ENCODE measurements around the gene UBE2E1.
"Not testable (repeated sequence)": the region's sequence is repeated elsewhere in the genome, so short reads cannot be mapped to it uniquely, and the experiment has no call there.

UBE2E1 gene

DNA sequence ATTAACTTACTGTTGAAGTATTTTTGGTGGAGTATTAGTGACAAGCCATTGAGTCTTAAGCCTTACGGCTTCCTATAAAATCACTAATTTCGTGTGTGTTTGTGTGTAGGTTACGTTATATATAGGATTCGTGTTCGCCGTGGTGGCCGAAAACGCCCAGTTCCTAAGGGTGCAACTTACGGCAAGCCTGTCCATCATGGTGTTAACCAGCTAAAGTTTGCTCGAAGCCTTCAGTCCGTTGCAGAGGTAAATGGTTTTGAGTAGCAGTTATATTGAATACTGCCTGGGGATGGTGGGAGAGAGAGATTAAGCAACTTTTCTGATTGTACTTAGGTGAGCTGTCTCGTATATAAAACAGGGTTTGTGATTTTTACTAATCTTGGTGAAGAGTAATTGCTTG lies 112.6 kb downstream of the UBE2E1 start:
- not testable (repeated sequence) for H3K79me1 ChIP-seq (ENCODE audit: low read length); H3K4ac ChIP-seq (ENCODE audit: low read depth, low read length); H4K5ac ChIP-seq (ENCODE audit: low read length); H3K27me3 ChIP-seq (ENCODE audit: insufficient read depth, low read length, poor library complexity); H3K27ac ChIP-seq (ENCODE audit: low read depth, low read length); H3K18ac ChIP-seq (ENCODE audit: low read length); DNase-seq; H2BK120ac ChIP-seq (ENCODE audit: low read depth, low read length); H3K4me1 ChIP-seq (ENCODE audit: control insufficient read depth, low read depth, low read length); H4K8ac ChIP-seq (ENCODE audit: low read depth, low read length); H2BK15ac ChIP-seq (replicated peaks; ENCODE audit: low read depth); H3K36me3 ChIP-seq (ENCODE audit: control insufficient read depth, insufficient read depth, low read length); H3K23ac ChIP-seq (ENCODE audit: low read length); H2AK5ac ChIP-seq (ENCODE audit: low read length); H2BK5ac ChIP-seq (ENCODE audit: low read length)
- peaks cover 28% of the 10 kb centered on the region for H3K79me2 ChIP-seq (ENCODE audit: control insufficient read depth, insufficient read depth, low read length)
- no CpG with 5 or more reads among the region's 12 CpGs for WGBS (ENCODE audit: extremely low coverage, insufficient coverage, low lambda C conversion rate)
- peak overlapping the region; percentile 70 for H3K4me3 ChIP-seq (ENCODE audit: low read length)
- peak overlapping the region; percentile 99 for H3K56ac ChIP-seq (ENCODE audit: low read length)
- H3K9ac ChIP-seq (ENCODE audit: low read length) = peak overlapping the region; percentile 87
- H3K4me2 ChIP-seq (ENCODE audit: low read length) = peak overlapping the region; percentile 70

DNA sequence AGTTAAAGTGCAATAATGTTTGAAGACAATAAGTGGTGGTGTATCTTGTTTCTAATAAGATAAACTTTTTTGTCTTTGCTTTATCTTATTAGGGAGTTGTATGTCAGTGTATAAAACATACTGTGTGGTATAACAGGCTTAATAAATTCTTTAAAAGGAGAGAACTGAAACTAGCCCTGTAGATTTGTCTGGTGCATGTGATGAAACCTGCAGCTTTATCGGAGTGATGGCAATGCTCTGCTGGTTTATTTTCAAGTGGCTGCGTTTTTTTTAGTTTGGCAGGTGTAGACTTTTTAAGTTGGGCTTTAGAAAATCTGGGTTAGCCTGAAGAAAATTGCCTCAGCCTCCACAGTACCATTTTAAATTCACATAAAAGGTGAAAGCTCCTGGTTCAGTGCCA lies 113.9 kb downstream of the UBE2E1 start:
- H2BK120ac ChIP-seq (ENCODE audit: low read depth, low read length) = no peak overlapping the region

DNA sequence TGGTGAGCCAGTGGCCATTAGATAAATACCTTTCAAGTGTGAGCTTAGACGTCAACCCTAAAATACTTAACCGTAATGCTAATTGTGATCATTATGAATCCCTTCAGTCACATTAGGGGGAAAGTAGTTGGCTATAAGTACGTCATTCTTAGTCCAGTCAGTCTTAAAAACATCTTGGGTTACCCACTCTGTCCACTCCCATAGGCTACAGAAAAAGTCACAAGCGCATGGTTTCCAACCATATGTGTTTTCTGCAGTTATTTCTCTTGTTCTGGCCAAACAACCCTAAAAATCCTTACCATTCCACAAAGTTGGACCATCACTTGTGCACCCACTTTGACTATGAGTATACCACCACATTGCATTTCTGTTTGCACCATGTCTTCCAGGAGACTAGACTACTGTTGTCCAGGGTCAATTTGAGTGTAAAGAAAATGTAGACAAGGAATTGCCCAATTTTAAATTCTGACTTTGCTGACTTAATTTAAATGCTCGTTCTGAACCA lies 114.4 kb downstream of the UBE2E1 start:
- Histone ChIP-seq H3K4me3 (ENCODE audit: low read length) (no peak overlapping the region), H3K27me3 (ENCODE audit: insufficient read depth, low read length, poor library complexity) (no peaks in the 10 kb centered on the region), H4K8ac (ENCODE audit: low read depth, low read length) (no peak overlapping the region), H4K5ac (ENCODE audit: low read length) (no peak overlapping the region), H2BK120ac (ENCODE audit: low read depth, low read length) (no peak overlapping the region), H2BK5ac (ENCODE audit: low read length) (no peak overlapping the region), H3K4me1 (ENCODE audit: control insufficient read depth, low read depth, low read length) (peaks cover 2% of the 10 kb centered on the region), H2AK5ac (ENCODE audit: low read length) (no peak overlapping the region), H3K23ac (ENCODE audit: low read length) (no peak overlapping the region), H2BK15ac (replicated peaks; ENCODE audit: low read depth) (no peak overlapping the region), H3K4me2 (ENCODE audit: low read length) (no peak overlapping the region), H3K79me1 (ENCODE audit: low read length) (peaks cover 3% of the 10 kb centered on the region), H3K79me2 (ENCODE audit: control insufficient read depth, insufficient read depth, low read length) (peaks cover 26% of the 10 kb centered on the region), H3K4ac (ENCODE audit: low read depth, low read length) (no peak overlapping the region), H3K18ac (ENCODE audit: low read length) (no peak overlapping the region), H3K36me3 (ENCODE audit: control insufficient read depth, insufficient read depth, low read length) (peaks cover 6% of the 10 kb centered on the region), H3K56ac (ENCODE audit: low read length) (no peak overlapping the region), H3K9ac (ENCODE audit: low read length) (peak overlapping the region; percentile 6), H3K27ac (ENCODE audit: low read depth, low read length) (no peak overlapping the region)
- no CpG with 5 or more reads among the region's 5 CpGs for WGBS (ENCODE audit: extremely low coverage, insufficient coverage, low lambda C conversion rate)
- no peak for DNase-seq

More for the DNA sequence above, 113.9 kb downstream of the UBE2E1 start:
- Histone ChIP-seq H2BK5ac (ENCODE audit: low read length) (no peak overlapping the region), H3K4ac (ENCODE audit: low read depth, low read length) (no peak overlapping the region), H3K79me2 (ENCODE audit: control insufficient read depth, insufficient read depth, low read length) (peaks cover 26% of the 10 kb centered on the region), H3K79me1 (ENCODE audit: low read length) (peaks cover 6% of the 10 kb centered on the region), H3K4me3 (ENCODE audit: low read length) (no peak overlapping the region), H4K5ac (ENCODE audit: low read length) (no peak overlapping the region), H3K27me3 (ENCODE audit: insufficient read depth, low read length, poor library complexity) (no peaks in the 10 kb centered on the region), H3K4me1 (ENCODE audit: control insufficient read depth, low read depth, low read length) (peaks cover 2% of the 10 kb centered on the region), H3K4me2 (ENCODE audit: low read length) (no peak overlapping the region), H3K27ac (ENCODE audit: low read depth, low read length) (no peak overlapping the region), H3K18ac (ENCODE audit: low read length) (no peak overlapping the region), H3K56ac (ENCODE audit: low read length) (no peak overlapping the region), H2AK5ac (ENCODE audit: low read length) (no peak overlapping the region), H3K9ac (ENCODE audit: low read length) (no peak overlapping the region), H4K8ac (ENCODE audit: low read depth, low read length) (no peak overlapping the region), H3K36me3 (ENCODE audit: control insufficient read depth, insufficient read depth, low read length) (peaks cover 6% of the 10 kb centered on the region), H3K23ac (ENCODE audit: low read length) (no peak overlapping the region), H2BK15ac (replicated peaks; ENCODE audit: low read depth) (no peak overlapping the region)
- WGBS (ENCODE audit: extremely low coverage, insufficient coverage, low lambda C conversion rate) = no CpG with 5 or more reads among the region's 2 CpGs
- DNase-seq = no peak

DNA sequence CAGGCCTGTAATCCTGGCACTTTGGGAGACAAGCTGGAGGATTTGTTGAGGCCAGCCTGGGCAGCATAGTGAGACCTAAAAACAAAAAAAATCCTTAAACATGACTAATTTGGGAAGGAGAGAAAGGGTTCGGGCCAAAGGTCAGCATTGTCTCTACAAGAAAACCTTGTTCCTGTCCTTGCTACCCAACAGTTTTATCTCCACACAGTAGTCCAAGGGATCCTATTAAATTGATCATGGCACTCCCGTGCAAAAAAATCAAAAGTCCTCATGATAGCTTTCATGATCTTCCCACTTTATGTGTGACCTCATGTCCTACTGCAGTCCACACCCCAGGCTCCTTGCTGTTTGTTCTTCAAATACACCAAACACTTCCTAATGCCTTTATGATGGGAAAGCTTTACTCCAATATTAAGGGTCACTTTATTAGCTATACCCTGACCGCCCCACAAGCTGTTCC lies 115.3 kb downstream of the UBE2E1 start:
- no peak overlapping the region for H3K4me2 ChIP-seq (ENCODE audit: low read length)
- no peak overlapping the region for H3K23ac ChIP-seq (ENCODE audit: low read length)
- no peak overlapping the region for H3K27ac ChIP-seq (ENCODE audit: low read depth, low read length)
- no peak overlapping the region for H4K8ac ChIP-seq (ENCODE audit: low read depth, low read length)
- H3K4me3 ChIP-seq (ENCODE audit: low read length) = no peak overlapping the region
- no peak overlapping the region for H4K5ac ChIP-seq (ENCODE audit: low read length)
- WGBS (ENCODE audit: extremely low coverage, insufficient coverage, low lambda C conversion rate) = no CpG with 5 or more reads among the region's 3 CpGs
- H3K4ac ChIP-seq (ENCODE audit: low read depth, low read length) = no peak overlapping the region
- H3K36me3 ChIP-seq (ENCODE audit: control insufficient read depth, insufficient read depth, low read length) = peaks cover 6% of the 10 kb centered on the region
- H2BK5ac ChIP-seq (ENCODE audit: low read length) = no peak overlapping the region
- no peak overlapping the region for H2BK120ac ChIP-seq (ENCODE audit: low read depth, low read length)
- no peak overlapping the region for H3K18ac ChIP-seq (ENCODE audit: low read length)
- no peak overlapping the region for H3K56ac ChIP-seq (ENCODE audit: low read length)
- no peak for DNase-seq
- H2AK5ac ChIP-seq (ENCODE audit: low read length) = no peak overlapping the region
- H3K9ac ChIP-seq (ENCODE audit: low read length) = no peak overlapping the region
- no peaks in the 10 kb centered on the region for H3K27me3 ChIP-seq (ENCODE audit: insufficient read depth, low read length, poor library complexity)
- peaks cover 26% of the 10 kb centered on the region for H3K79me2 ChIP-seq (ENCODE audit: control insufficient read depth, insufficient read depth, low read length)
- peaks cover 3% of the 10 kb centered on the region for H3K79me1 ChIP-seq (ENCODE audit: low read length)
- no peak overlapping the region for H2BK15ac ChIP-seq (replicated peaks; ENCODE audit: low read depth)
- H3K4me1 ChIP-seq (ENCODE audit: control insufficient read depth, low read depth, low read length) = no peaks in the 10 kb centered on the region

DNA sequence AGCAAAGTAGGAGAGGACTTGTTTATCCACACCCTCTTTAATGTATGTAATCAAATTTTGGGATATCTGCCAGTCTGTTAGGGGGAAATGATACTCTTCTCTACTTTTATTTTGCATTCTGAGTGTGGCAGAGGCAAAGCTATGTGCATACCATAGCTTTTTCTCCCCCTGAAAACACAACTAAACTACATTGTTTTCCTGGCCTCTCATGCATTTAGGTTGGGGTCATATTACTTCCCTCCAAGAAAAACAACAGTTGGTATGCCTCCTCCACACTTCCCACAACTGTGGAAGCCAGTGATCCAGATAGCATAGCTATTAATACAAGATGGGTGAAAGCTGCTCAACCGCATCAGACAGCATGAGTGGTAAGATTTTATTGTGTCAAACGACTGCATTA lies 118.0 kb downstream of the UBE2E1 start:
- Histone ChIP-seq H2BK15ac (replicated peaks; ENCODE audit: low read depth) (no peak overlapping the region), H3K18ac (ENCODE audit: low read length) (no peak overlapping the region), H3K4ac (ENCODE audit: low read depth, low read length) (no peak overlapping the region), H4K8ac (ENCODE audit: low read depth, low read length) (no peak overlapping the region), H3K4me3 (ENCODE audit: low read length) (no peak overlapping the region), H3K4me2 (ENCODE audit: low read length) (no peak overlapping the region), H3K36me3 (ENCODE audit: control insufficient read depth, insufficient read depth, low read length) (peaks cover 4% of the 10 kb centered on the region), H3K79me1 (ENCODE audit: low read length) (peaks cover 3% of the 10 kb centered on the region), H3K9ac (ENCODE audit: low read length) (no peak overlapping the region), H3K23ac (ENCODE audit: low read length) (no peak overlapping the region), H2AK5ac (ENCODE audit: low read length) (no peak overlapping the region), H3K27me3 (ENCODE audit: insufficient read depth, low read length, poor library complexity) (no peaks in the 10 kb centered on the region), H3K27ac (ENCODE audit: low read depth, low read length) (no peak overlapping the region), H4K5ac (ENCODE audit: low read length) (no peak overlapping the region), H2BK5ac (ENCODE audit: low read length) (no peak overlapping the region), H2BK120ac (ENCODE audit: low read depth, low read length) (no peak overlapping the region), H3K4me1 (ENCODE audit: control insufficient read depth, low read depth, low read length) (no peaks in the 10 kb centered on the region), H3K56ac (ENCODE audit: low read length) (no peak overlapping the region), H3K79me2 (ENCODE audit: control insufficient read depth, insufficient read depth, low read length) (peaks cover 8% of the 10 kb centered on the region)
- no CpG with 5 or more reads among the region's 2 CpGs for WGBS (ENCODE audit: extremely low coverage, insufficient coverage, low lambda C conversion rate)
- DNase-seq = no peak

DNA sequence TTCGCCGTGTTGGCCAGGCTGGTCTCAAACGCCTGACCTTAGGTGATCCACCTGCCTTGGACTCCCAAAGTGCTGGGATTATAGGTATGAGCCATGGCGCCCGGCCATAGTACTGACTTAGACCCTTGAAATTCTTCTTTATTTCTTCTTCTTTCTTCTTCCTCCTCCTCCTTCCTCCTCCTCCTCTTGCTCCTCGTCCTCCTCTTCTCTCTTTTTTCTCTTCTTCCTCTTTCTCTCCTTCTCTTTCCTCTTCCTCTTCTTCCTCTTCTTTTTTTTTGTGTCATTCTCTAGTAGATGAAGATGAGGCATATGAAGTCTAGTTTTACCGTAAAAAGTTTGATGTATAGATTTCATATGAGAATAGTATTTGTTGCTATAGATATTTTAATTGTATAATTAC lies 120.5 kb downstream of the UBE2E1 start:
- H3K4me2 ChIP-seq (ENCODE audit: low read length) = no peak overlapping the region
- H2BK120ac ChIP-seq (ENCODE audit: low read depth, low read length) = no peak overlapping the region
- no peak overlapping the region for H3K4ac ChIP-seq (ENCODE audit: low read depth, low read length)
- no peak overlapping the region for H3K56ac ChIP-seq (ENCODE audit: low read length)
- H3K27me3 ChIP-seq (ENCODE audit: insufficient read depth, low read length, poor library complexity) = no peaks in the 10 kb centered on the region
- H3K9ac ChIP-seq (ENCODE audit: low read length) = no peak overlapping the region
- H3K18ac ChIP-seq (ENCODE audit: low read length) = no peak overlapping the region
- no CpG with 5 or more reads among the region's 7 CpGs for WGBS (ENCODE audit: extremely low coverage, insufficient coverage, low lambda C conversion rate)
- DNase-seq = no peak
- H4K8ac ChIP-seq (ENCODE audit: low read depth, low read length) = no peak overlapping the region
- no peak overlapping the region for H3K4me3 ChIP-seq (ENCODE audit: low read length)
- H2BK15ac ChIP-seq (replicated peaks; ENCODE audit: low read depth) = no peak overlapping the region
- no peaks in the 10 kb centered on the region for H3K79me2 ChIP-seq (ENCODE audit: control insufficient read depth, insufficient read depth, low read length)
- no peaks in the 10 kb centered on the region for H3K79me1 ChIP-seq (ENCODE audit: low read length)
- no peak overlapping the region for H3K23ac ChIP-seq (ENCODE audit: low read length)
- H3K27ac ChIP-seq (ENCODE audit: low read depth, low read length) = no peak overlapping the region
- no peak overlapping the region for H2BK5ac ChIP-seq (ENCODE audit: low read length)
- H3K36me3 ChIP-seq (ENCODE audit: control insufficient read depth, insufficient read depth, low read length) = no peaks in the 10 kb centered on the region
- H4K5ac ChIP-seq (ENCODE audit: low read length) = no peak overlapping the region
- no peaks in the 10 kb centered on the region for H3K4me1 ChIP-seq (ENCODE audit: control insufficient read depth, low read depth, low read length)
- no peak overlapping the region for H2AK5ac ChIP-seq (ENCODE audit: low read length)

Data from mesendoderm (in vitro differentiated cells).